Measurements from ENCODE around the gene TTC16.
A peak's percentile ranks its signal among the peaks of the same experiment; 100 is the strongest.

Gene TTC16

DNA sequence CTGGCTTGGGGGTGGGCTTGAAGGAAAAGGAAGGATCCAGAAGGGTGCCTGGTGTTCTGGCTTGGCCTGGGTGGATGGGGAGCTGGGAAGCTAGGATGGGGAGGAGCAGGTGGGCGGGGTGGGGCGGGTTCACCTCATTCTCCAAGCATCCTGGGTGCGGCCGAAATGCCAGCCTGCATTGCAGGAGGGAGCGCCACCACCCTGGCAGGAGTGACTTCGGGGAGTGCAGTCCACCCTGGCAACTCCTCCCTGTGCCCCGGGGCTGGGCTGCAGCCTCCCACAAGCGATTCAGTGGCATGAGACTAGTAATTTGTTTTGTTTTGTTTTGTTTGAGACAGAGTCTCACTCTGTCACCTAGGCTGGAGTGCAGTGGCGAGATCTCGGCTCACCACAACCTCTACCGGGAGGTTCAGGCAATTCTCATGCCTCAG lies 5.5 kb downstream of the TTC16 start:
- no peak for DNase-seq (ENCODE audit: low read depth in 2 of 2)

DNA sequence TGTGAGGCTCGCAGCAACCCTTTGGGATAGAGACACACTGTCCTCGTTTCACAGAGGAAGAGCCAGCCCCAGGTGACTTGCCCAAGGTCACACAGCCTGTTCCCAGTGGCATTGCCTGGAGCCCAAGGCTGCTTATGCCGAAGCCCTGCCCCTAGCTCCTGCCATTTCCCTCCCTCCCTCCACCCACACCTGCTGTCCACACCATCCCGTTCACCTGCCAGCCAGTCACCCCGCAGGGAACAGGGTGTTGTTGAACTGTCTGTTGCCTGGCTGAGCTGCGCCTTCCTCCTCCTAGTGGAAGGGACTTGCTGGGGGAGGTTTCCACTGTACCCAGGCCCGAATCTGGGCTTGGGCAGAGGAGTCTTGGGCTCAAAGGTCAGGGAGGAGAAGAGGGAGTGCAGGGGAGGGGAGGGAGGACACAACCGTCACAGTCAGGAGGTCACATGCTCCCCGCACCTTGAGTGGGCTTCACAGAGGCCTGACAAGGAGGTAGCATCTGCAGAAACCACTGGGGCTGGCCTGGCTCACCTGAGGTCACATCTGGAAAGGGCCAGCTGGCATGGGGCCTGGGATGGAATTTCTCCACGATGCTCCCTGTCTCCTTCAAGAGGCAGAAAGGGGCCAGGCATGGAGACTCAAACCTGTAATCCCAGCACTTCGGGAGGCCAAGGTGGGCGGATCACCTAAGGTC lies 6.3 kb downstream of the TTC16 start:
- no peak for DNase-seq (ENCODE audit: low read depth in 2 of 2)

DNA sequence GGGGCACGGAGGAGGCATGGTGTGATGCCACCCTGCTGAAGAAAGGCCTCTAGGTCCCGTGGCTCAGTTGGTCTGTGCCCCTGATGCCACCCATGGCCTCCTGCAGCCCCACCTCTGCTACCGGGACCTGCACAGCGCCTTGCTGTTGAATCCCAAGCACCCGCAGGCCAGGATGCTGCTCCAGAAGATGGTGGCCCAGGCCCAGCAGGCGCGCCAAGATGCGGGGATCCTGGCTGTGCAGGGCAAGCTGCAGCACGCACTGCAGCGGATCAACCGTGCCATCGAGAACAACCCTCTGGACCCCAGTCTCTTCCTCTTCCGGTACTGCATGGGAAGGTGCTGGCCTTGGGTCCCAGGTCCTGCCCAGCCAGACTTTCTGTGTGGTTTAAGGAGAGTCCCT lies 7.1 kb downstream of the TTC16 start:
- DNase-seq (ENCODE audit: low read depth in 2 of 2), result no peak

DNA sequence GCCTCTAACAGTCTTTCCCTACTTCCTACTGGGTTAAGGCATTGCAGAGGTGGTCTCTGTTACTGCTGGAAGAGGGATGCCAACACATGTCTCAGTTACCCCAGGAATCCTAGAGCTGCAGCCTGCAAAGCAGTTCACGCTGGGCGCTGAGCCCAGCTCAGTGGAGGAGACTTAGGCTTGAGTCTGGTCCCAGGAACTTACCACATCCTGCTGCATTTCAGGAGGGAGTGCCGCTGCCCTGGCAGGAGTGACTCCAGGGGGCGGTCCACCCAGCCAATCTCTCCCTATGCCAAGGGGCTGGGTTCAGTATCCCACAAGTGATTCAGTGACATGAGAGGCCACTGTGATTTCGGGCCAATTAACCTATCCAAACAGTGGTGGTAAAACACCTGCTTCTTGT lies 7.6 kb downstream of the TTC16 start:
- no peak for DNase-seq (ENCODE audit: low read depth in 2 of 2)

DNA sequence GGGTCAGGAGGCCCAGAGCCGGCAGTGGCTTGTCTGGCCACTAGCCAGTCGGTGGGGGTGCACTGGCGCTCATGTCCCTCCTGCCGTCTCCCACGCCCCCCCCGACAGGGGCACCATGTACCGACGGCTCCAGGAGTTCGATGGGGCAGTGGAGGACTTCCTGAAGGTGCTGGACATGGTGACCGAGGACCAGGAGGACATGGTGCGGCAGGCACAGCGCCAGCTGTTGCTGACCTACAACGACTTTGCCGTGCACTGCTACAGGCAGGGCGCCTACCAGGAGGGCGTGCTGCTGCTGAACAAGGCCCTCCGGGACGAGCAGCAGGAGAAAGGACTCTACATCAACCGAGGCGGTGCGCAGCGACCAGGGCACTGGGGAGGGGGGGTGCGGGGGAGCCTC lies 8.1 kb downstream of the TTC16 start:
- DNase-seq (ENCODE audit: low read depth in 2 of 2), result no peak

DNA sequence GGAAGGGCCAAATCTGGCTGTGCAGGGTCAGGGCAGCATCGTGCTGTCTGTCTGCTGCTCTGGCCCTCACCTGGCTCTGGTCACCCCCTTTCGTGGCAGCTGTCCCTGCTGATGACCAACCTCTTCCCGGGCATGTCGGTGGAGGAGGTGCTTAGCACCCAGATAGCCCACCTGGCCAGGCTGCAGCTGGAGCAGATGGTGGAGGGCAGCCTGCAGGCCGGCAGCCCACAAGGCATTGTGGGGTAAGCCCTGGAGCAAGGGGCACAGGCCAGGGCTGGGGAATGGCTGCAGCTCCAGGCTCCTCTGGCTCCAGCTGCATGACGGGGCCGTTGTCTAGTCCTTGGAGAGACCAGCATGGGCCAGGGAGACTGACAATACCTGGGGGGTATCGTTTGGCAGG lies 11.0 kb downstream of the TTC16 start:
- no peak for DNase-seq (ENCODE audit: low read depth in 2 of 2)

DNA sequence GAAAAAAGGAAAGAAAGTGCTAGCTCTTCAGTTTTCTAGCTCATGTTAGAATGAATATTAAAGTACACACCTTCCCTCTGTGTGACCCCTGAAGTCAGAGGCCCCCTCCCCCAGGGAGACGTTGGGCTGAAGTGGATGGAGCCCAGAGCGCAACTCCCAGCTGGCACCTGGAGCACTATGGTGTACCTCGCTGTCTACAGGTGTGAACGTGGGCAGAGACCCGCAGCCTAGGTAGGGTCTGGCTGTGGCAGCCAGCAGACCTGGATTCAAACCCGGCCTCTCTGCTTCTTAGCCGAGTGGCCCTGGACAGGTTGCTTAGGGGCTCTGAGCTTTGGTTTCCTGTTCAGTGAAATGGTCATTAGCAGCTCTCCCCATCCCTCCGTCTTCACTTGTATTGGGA lies 12.9 kb downstream of the TTC16 start:
- no peak for DNase-seq (ENCODE audit: low read depth in 2 of 2)

DNA sequence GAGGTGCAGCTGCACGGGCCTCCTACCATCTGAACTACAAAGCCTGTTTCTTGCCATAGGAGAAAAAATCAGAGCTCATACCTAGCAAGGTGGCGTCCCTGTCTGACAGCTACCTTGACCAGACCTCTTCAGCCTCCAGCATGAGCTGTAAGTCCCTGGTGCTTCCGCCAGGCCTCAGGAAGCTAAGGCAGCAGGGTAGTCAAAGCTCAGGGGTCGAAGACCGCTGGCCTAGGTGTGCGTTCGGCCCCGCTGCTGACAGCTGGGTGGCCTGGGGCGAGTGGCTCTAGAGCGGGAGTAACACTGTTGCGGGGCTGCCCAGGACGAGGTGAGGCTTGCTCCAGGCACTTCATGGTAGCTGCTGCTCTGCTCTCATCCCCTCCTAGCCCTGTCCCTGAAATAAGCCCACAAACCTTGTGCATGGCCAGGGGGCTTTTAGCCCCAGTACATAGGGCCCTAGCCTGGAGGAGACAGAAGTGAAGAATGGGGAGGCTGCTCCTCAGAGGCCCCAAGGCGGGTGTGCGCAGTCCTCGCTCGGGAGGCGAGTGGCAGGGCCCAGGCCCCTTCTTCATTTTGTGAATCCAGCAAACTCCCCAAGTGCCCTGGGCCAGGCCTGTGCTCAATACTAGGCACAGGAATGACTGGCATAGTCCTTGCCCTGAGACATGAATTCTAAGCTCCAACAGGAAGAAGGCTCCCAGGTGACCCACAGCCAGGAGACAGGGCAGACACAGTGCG lies 13.8 kb downstream of the TTC16 start:
- no peak for DNase-seq (ENCODE audit: low read depth in 2 of 2)

DNA sequence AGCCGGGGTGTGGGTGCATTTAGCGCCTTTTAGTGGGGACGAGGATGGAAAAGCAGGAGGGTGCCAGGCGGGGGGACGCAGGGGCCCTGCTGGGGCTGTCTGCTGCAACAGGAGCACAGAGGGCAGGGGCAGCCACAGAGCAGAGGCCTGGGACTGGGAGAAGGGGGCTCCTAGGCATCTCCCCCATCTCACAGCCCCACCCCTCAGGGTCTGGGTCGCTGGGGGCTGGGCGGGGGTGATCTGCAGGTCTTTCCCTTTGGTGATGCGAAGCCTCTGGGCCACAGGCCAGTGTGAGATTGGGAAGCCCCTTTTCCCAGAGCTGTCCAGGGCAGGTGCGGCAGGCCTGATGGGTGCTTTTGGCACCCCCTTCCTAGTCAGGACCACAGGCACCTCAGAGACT lies 14.4 kb downstream of the TTC16 start:
- no peak for DNase-seq (ENCODE audit: low read depth in 2 of 2)

DNA sequence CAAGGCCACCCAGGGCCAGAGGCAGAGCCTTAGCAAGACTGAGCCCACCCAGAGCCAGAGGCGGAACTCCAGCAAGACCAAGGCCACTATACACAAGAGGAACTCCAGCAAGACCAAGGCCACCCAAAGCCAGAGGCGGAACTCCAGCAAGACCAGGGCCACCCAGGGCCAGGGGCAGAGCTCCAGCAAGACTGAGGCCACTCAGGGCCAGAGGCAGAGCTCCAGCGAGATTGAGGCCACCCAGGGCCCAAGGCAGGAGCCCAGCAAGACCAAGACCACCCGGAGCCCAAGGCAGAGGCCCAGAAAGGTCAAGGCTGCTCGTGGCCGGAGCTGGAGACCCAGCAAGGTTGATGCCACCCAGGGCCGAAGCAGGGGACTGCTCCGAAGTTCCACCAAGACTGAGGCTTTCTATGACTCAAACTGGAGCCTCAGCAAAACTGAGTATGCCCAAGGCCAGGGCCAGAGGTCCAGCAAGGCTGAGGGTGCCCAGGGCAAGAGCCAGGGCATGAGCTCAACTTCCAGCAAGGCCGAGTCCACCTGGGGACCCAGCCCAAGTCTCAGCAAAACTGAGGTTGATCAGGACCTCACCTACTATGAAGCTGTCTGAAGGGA lies 15.0 kb downstream of the TTC16 start:
- no peak for DNase-seq (ENCODE audit: low read depth in 2 of 2)

DNA sequence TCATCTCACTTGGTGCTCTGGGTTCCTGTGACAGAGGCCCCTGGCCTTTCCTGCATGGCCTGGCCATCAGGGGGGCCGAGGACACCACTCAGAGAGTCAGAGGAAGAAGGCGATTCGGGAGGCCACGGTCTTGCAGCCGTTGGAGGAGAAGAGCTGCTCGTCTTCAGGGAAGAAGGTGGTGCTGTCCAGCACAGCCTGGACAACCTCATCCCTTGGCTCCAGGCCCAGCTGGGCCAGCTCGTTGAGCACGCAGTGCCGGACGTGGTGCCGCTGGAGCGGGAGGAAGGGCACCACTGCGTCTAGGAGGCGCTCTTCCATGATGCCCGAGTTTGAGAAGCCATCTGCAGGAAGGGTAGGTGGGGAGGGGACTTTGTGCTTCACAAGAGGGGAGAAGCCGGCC lies 16.1 kb downstream of the TTC16 start:
- DNase-seq (ENCODE audit: low read depth in 2 of 2), result no peak

DNA sequence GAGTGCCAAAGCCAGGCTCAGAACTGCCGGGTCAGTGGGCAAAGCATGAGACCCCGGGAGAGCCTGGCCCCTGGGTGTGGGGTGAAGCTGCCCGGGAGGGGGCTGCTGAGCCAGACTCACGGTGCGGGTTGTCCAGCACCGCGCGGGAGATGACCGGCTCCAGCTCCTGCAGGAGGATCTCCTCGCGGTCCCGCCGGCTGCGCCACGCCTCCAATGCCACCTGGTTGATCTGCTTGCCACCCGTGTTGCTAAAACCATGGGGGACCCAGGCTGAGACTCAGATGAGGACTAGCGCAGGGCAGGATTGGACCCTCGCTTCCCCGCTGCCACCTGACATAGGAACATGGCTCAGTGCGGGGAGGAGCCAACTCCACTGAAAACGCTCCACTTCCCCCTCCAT lies 16.6 kb downstream of the TTC16 start:
- no peak for DNase-seq (ENCODE audit: low read depth in 2 of 2)

DNA sequence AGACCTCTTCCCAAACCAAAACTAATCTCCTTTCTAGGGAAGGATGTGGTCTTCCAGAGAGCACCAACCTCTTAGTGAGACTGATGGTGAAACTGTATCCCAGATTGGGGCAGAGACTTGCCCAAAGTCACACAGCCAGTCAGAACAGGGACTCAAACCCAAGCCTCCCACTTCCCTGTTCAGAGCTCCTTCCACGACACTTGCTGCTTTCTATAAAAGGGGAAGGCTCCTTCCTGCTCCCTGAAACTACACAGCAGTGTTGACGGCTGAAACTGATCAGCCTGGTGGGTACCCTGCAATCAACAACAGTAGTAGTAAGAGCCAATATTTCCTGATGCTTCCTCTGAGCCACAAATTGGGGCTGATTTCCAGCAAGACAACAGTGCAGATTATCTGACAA lies 17.7 kb downstream of the TTC16 start:
- no peak for DNase-seq (ENCODE audit: low read depth in 2 of 2)

DNA sequence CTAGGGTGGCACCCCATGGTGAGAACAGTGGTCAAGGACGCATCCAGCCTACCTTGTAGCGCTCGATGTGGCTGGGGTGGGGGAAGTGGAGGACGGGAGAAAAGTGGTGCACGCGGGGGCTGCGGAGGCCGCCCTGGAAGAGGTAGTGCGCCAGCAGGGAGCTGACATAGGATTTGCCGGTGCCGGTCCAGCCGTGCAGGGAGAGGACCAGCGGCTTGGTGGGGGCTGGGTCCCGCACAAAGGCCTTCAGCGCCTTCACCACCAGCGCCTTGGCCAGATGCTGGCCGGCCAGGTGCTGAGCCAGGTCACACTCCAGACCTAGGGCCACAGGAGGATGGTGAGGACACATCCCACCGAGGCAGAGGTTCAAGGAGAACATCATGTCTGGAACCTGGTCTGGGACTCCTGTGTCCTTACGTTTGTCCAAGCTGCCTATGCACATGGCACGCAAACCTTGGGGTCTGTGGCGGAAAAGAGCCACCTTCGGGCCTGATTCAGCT lies 18.4 kb downstream of the TTC16 start:
- DNase-seq (ENCODE audit: low read depth in 2 of 2), result no peak

DNA sequence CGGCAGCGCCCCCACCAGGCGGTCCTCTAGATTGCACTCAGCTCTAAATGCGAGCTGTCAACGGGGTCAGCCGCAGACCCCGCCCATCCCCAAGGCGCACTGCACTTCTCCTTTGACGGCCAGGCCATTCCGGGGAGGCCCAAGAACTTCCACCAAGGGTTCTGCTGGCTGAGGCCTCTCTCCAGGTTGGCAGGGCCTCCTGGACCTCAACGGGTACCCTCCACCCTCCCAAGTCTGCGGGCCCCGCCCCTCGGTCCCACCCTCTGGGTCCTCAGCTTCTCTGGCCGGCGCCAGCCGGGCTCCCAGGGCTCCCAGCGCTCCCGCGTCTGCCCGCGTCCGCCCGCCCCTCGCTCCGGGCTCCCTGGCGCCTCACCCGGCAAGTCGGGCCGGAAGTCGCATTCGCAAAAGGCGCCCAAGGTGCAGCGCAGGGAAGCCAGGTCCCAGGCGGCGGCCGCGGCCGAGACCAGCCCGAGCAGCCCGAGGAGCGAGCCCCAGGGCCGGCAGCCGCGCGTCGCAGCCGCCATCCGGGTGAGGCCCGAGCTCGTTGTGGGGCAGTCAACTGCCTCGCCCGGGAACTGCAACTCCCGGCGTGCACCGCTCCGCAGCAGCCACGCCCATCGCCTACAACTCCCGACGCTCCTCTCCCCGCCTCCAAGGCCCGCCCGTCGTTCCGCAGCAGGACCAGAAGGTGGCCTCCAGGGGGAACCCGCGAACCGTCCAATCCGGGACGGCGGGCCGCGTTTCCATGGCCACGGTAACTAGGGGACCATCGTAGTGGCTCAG lies 19.1 kb downstream of the TTC16 start, which contains the start of gene TOR2A:
Gene TOR2A (minus strand): TSS at position 548 of the 783 bp plus-strand sequence. CDS start 24 bp downstream, at position 524.
- DNase-seq (ENCODE audit: low read depth in 2 of 2), result peak; percentile 95 to 96

DNA sequence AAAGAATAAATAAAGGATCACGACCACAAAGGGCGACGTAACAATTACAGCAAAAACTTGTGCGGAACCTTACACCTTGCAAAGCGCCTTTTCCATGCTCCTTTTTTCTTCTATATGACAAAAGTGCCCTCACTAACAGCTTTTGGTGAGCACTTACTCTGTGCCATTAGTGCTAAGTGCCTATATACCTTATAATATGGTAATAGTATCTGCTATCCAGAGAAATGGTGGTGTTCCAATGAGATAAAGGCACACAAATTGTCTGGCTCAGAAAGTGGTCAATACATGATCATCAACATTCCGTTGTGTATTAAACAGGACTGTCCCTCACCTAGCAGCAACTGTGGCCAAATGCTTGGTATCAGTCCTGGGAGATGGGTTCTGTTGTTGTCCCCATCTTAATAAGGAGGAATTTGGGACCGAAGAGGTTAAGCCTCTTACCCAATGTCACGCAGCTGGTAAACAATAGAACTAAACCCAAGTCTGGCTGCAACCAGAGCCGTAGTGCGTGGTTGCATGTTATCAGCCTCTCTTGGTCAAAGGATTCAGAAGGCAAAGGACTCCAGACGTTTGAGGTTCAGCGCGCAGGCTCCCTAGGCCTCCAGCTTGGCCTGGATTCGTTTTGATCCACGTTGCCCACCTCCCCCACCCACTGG lies 19.8 kb downstream of the TTC16 start:
- no peak for DNase-seq (ENCODE audit: low read depth in 2 of 2)

DNA sequence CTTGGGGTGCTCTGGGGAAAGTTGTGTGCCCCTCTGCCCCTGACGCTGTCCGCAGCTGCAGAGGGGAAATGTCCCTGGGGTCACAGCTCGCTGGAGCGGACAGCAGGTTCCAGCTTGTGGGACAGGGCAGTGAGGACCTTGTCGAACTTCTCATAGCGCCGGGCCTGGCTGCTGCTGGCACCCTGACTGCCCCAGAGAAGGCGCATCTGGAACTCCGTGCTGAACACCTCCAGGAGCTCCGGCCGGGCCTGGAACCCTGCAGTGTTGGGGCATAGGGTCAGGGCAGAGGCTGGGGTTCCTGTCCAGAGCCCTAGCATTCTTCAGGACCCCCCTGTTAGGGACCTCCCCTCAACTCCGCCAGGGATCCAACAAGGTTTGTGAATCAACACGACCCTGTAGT lies 22.8 kb downstream of the TTC16 start:
- no peak for DNase-seq (ENCODE audit: low read depth in 2 of 2)

DNA sequence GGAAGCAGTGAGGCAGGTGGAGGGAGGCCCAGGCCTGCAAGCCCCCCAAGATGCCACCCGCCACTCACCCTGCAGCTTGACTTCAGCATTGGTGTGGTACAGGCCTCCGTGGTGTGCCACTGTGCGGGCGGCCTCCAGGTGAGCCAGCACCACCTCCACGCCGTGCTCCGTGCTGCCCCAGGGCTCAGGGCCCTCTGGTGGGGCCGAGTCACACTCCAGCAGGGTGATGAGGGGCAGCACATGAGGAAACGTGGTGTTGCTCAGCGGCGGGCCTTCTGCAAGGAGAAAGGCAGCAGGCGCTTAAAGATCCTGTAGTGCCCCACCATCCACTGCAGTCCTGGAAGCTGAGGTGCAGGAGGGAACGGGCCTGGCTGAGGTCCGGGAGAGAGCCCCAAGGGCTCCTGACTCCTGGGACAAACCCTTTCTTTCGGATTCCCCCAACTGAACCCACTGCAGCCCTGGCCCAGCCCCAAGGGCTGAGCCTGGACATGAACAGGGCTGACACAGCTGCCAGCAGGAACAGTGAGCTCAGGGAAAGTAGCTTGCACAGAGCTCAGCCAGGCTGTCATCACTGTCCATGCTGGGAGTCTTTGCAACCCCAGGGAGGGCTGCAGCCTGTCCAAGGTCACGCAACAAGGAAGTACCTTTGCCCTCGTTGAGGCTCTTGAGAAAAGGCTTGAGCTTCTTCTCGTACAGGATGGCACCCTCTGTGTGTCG lies 23.9 kb downstream of the TTC16 start:
- no peak for DNase-seq (ENCODE audit: low read depth in 2 of 2)

DNA sequence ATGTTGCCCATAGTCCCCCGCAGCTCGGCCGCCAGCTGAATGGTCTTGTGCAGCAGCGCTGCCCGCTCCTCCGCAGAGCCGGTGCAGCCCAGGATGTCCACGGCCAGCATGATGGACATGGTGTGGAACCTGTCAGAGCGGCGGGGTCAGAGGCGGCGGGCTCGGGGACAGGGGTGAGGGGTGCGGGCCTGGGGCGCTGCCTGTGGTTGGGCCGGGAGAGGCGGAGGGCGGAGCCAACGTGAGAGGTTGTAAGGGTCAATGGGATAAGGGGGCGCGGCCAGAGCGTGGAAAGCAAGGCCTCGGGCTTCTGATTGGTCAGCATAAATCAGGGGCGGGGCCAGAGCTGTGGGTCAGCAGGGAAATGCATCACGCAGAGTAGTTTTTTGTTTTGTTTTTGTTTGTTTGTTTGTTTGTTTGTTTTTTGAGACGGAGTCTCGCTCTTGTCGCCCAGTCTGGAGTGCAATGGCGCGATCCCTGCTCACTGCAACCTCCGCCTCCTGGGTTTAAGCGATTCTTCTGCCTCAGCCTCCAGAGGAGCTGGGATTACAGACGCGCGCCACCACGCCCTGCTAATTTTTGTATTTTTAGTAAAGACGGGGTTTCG lies 26.1 kb downstream of the TTC16 start:
- DNase-seq (ENCODE audit: low read depth in 2 of 2), result no peak

DNA sequence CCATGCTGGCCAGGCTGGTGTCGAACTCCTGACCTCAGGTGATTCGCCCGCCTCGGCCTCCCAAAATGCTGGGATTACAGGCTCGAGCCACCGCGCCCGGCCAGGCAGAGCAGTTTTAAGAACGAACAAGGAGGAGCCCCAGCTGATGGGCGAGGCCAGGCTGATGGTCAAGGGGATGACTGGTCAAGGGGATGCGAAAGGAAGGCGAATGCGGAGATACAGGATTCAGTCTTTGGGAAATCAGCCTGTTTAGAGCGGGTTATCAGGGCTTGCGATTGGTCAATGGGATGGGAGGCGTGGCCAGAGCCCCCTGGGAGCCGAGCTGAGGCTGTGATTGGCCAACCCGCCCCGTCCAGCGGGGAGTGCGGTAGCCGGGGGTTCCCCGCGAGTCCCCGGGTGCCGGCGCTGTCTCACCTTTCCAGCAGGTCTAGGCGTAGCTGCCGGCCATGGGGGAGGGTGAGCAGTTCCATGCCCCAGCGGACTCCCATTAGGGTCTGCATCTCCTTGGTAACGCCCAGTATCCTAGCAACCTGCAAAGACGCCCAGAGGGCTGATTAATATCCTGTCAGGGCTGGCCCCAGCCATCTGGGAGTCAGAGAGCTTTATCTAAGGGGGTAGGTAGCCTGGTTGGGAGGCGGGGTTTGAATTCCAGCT lies 26.7 kb downstream of the TTC16 start:
- no peak for DNase-seq (ENCODE audit: low read depth in 2 of 2)
